H9 (cell line): ENCODE measurements around the gene ADGRD1. TPM values are rescaled to one million over a fixed set of nuclear protein-coding genes. Genes with fewer than 3 reads are reported as not detected.

ENCODE experiments used
- DNase-seq: peaks from one replicate; pipeline ENCODE4 v3.0.0-alpha.2; 2017
- H2AFZ ChIP-seq: one replicate; pipeline ENCODE4 v1.6.1; 2013; ENCODE audit warnings: mild to moderate bottlenecking, low read length, control low read depth, moderate library complexity
- H2AK5ac ChIP-seq: 2 replicates; pipeline ENCODE4 v1.6.1; 2013; ENCODE audit warnings: low read length, control low read depth, mixed read lengths; ENCODE audit not compliant: insufficient read length
- H2BK120ac ChIP-seq: one replicate; pipeline ENCODE4 v1.6.1; 2013; ENCODE audit warnings: low read depth, mild to moderate bottlenecking, low read length, control low read depth, inconsistent platforms; ENCODE audit not compliant: poor library complexity, severe bottlenecking
- H2BK12ac ChIP-seq: 2 replicates; pipeline ENCODE4 v1.6.1; 2013; ENCODE audit warnings: low read length, control low read depth, mixed read lengths, low read depth; ENCODE audit not compliant: insufficient read length
- H2BK15ac ChIP-seq: 2 replicates; pipeline ENCODE4 v1.6.1; 2013; ENCODE audit warnings: low read depth, low read length, control low read depth
- H2BK20ac ChIP-seq: one replicate; pipeline ENCODE4 v1.6.1; 2013; ENCODE audit warnings: low read depth, mild to moderate bottlenecking, low read length, control low read depth, inconsistent platforms; ENCODE audit not compliant: poor library complexity, severe bottlenecking
- H2BK5ac ChIP-seq: 2 replicates; pipeline ENCODE4 v1.6.1; 2013; ENCODE audit warnings: low read length, control low read depth, mixed read lengths; ENCODE audit not compliant: insufficient read length
- H3K14ac ChIP-seq: 2 replicates; pipeline ENCODE4 v1.6.1; 2013; ENCODE audit warnings: low read length, control low read depth; ENCODE audit not compliant: insufficient read depth
- H3K18ac ChIP-seq: 2 replicates; pipeline ENCODE4 v1.6.1; 2013; ENCODE audit warnings: low read depth, mild to moderate bottlenecking, mixed read lengths, low read length, control low read depth; ENCODE audit not compliant: insufficient read length
- H3K23ac ChIP-seq: 2 replicates; pipeline ENCODE4 v1.6.1; 2013; ENCODE audit warnings: low read length, control low read depth, mixed read lengths, low read depth; ENCODE audit not compliant: insufficient read length
- H3K23me2 ChIP-seq: 2 replicates; pipeline ENCODE4 v1.6.1; 2013; ENCODE audit warnings: low read depth, mild to moderate bottlenecking, mixed read lengths, low read length, control low read depth; ENCODE audit not compliant: insufficient read length, poor library complexity, severe bottlenecking
- H3K27ac ChIP-seq: 2 replicates; pipeline ENCODE4 v1.5.1; 2013; ENCODE audit warnings: low read length, control low read depth, mixed read lengths, low read depth; ENCODE audit not compliant: insufficient read length
- H3K27me3 ChIP-seq: 2 replicates; pipeline ENCODE4 v1.6.1; 2013; ENCODE audit warnings: low read length, control low read depth, inconsistent platforms; ENCODE audit not compliant: insufficient read depth
- H3K4ac ChIP-seq: 2 replicates; pipeline ENCODE4 v1.6.1; 2013; ENCODE audit warnings: low read depth, mild to moderate bottlenecking, control low read depth, inconsistent platforms, low read length, moderate library complexity
- H3K4me1 ChIP-seq: 2 replicates; pipeline ENCODE4 v1.6.1; 2013; ENCODE audit warnings: low read length, control low read depth, inconsistent platforms; ENCODE audit not compliant: insufficient read depth
- H3K4me2 ChIP-seq: 2 replicates; pipeline ENCODE4 v1.6.1; 2013; ENCODE audit warnings: low read length, control low read depth, mixed read lengths; ENCODE audit not compliant: insufficient read length, insufficient read depth
- H3K56ac ChIP-seq: 2 replicates; pipeline ENCODE4 v1.6.1; 2013; ENCODE audit warnings: low read depth, mild to moderate bottlenecking, mixed read lengths, low read length, control low read depth; ENCODE audit not compliant: insufficient read length
- H3K79me1 ChIP-seq: 2 replicates; pipeline ENCODE4 v1.6.1; 2013; ENCODE audit warnings: low read depth, mild to moderate bottlenecking, moderate library complexity, low read length, control low read depth, inconsistent platforms; ENCODE audit not compliant: insufficient read depth, poor library complexity, severe bottlenecking
- H3K79me2 ChIP-seq: 2 replicates; pipeline ENCODE4 v1.6.1; 2013; ENCODE audit warnings: low read length, control low read depth, inconsistent platforms; ENCODE audit not compliant: insufficient read depth
- H3K9ac ChIP-seq: 2 replicates; pipeline ENCODE4 v1.6.1; 2013; ENCODE audit warnings: low read length, control low read depth, mixed read lengths; ENCODE audit not compliant: insufficient read length; ENCODE audit errors: extremely low read depth
- H3K9me3 ChIP-seq: one replicate; pipeline ENCODE4 v1.6.1; 2013; ENCODE audit warnings: low read depth, low read length, inconsistent platforms; ENCODE audit not compliant: control insufficient read depth
- H3T11ph ChIP-seq: one replicate; pipeline ENCODE4 v1.6.1; 2013; ENCODE audit warnings: mild to moderate bottlenecking, low read length, control low read depth, inconsistent platforms
- H4K20me1 ChIP-seq: one replicate; pipeline ENCODE4 v1.6.1; 2013; ENCODE audit not compliant: control insufficient read depth, insufficient read length, insufficient read depth
- H4K5ac ChIP-seq: 2 replicates; pipeline ENCODE4 v1.6.1; 2013; ENCODE audit warnings: low read depth, mild to moderate bottlenecking, mixed read lengths, low read length, control low read depth; ENCODE audit not compliant: insufficient read length
- H4K8ac ChIP-seq: replicated peaks from 2 replicates; pipeline ENCODE4 v1.6.1; 2013; ENCODE audit warnings: low read length, control low read depth, mixed read lengths, low read depth; ENCODE audit not compliant: insufficient read length
- H4K91ac ChIP-seq: 2 replicates; pipeline ENCODE4 v1.6.1; 2013; ENCODE audit warnings: low read depth, mild to moderate bottlenecking, moderate library complexity, mixed read lengths, low read length, control low read depth; ENCODE audit not compliant: insufficient read length
- H3K27ac Mint-ChIP-seq, 3 experiments: 2 replicates in 2 of 3; 3 replicates in 1 of 3; pipeline ENCODE4 v1.8.0; 2020 to 2021; ENCODE audit warnings: mixed read lengths in 3 of 3, mild to moderate bottlenecking in 1 of 3, moderate library complexity in 1 of 3
- H3K27me3 Mint-ChIP-seq: 2 replicates; pipeline ENCODE4 v1.8.0; 2021; ENCODE audit warnings: low read depth, mild to moderate bottlenecking, moderate library complexity, mixed read lengths
- H3K36me3 Mint-ChIP-seq, 3 experiments: 2 replicates in 2 of 3; 3 replicates in 1 of 3; pipeline ENCODE4 v1.8.0; 2020 to 2021; ENCODE audit warnings: low read depth in 3 of 3, mixed read lengths in 3 of 3; ENCODE audit not compliant: insufficient read depth in 1 of 3
- H3K4me1 Mint-ChIP-seq, 2 experiments: 2 replicates each; pipeline ENCODE4 v1.8.0; 2020; ENCODE audit warnings: mixed read lengths in 2 of 2
- H3K4me3 Mint-ChIP-seq, 2 experiments: 2 replicates in 1 of 2; 3 replicates in 1 of 2; pipeline ENCODE4 v1.8.0; 2020 to 2021; ENCODE audit warnings: mild to moderate bottlenecking in 2 of 2, mixed read lengths in 2 of 2, moderate library complexity in 1 of 2
- H3K9me3 Mint-ChIP-seq, 2 experiments: 2 replicates in 1 of 2; 3 replicates in 1 of 2; pipeline ENCODE4 v1.8.0; 2020; ENCODE audit warnings: mild to moderate bottlenecking in 2 of 2, mixed read lengths in 2 of 2, moderate library complexity in 1 of 2
- CTCF ChIP-seq: fragments of 200-600 bp; sonication (generic); conservative IDR thresholded peaks from 3 replicates; pipeline ENCODE4 v1.8.0; 2021; ENCODE audit warnings: antibody characterized with exemption, mild to moderate bottlenecking
- WGBS: extraction: QIAGEN DNeasy Blood & Tissue Kit; methylation state at CpG from one replicate; pipeline ENCODE4 v1.1.7; 2013; ENCODE audit warnings: missing lambda C conversion rate, low lambda C conversion rate, mixed read lengths; ENCODE audit not compliant: insufficient read length; ENCODE audit errors: extremely low coverage; 5-methylcytosine and 5-hydroxymethylcytosine counted together
- total RNA-seq: library from RNA; stranded (reverse); gene quantifications from 2 replicates; pipeline ENCODE4 v1.2.1, GENCODE V29; 2021

ADGRD1 gene
- total RNA-seq, 1 experiment from 2014 or later, result 0.52 TPM

DNA sequence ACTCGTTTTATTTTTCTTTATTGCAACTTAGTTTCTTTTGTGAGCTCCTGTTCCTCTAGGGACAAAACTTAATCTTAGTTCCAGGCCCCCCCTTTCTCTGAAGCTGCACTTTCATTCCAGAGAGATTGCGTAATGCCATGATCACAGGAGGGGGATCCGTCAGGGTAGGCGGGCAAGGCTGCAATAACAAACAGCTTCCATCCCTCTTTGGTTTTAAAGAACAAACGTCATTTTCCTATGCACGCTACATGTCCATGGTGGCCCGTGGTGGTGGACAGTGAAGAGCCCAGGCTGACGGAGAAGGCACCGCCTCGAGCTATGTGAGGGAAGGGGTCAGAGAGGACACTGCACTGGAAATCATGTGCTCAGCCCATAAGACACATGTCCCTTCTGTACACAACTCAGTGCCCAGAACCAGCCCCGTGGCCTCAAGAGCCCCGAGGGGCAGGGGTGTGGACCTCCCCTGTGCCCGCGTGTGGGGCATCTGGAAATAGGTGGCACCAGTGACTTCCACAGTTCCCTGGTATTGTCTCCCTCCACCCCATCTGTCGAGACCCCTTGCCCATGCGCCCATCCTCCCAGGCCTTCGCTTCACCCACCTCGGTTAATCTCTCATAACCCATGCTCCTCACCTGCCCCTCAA, 161.4 kb downstream of the ADGRD1 start:
- no peak overlapping the region for H2BK20ac ChIP-seq
- H3K79me2 ChIP-seq, result no peaks in the 10 kb centered on the region
- no peak overlapping the region for H3T11ph ChIP-seq
- peaks cover 20% of the 10 kb centered on the region for H3K27me3 Mint-ChIP-seq
- no peak overlapping the region for H2AK5ac ChIP-seq
- no peak for DNase-seq
- no peak overlapping the region for H3K4ac ChIP-seq
- no peak overlapping the region for H3K18ac ChIP-seq
- H3K14ac ChIP-seq, result no peak overlapping the region
- no peak overlapping the region for H3K4me2 ChIP-seq
- H3K27ac Mint-ChIP-seq, result no peak overlapping the region
- no peaks in the 10 kb centered on the region for H3K9me3 Mint-ChIP-seq
- no peak for TF ChIP-seq CTCF
- H3K4me3 Mint-ChIP-seq, result no peak overlapping the region
- no peak overlapping the region for H3K56ac ChIP-seq
- no peak overlapping the region for H2BK15ac ChIP-seq
- H3K27me3 ChIP-seq, result no peaks in the 10 kb centered on the region
- H3K4me1 ChIP-seq, result no peaks in the 10 kb centered on the region
- H3K9ac ChIP-seq, result no peak overlapping the region
- H2BK120ac ChIP-seq, result no peak overlapping the region
- no peak overlapping the region for H4K5ac ChIP-seq
- H3K9me3 ChIP-seq, result no peaks in the 10 kb centered on the region
- no peak overlapping the region for H2BK5ac ChIP-seq
- H3K23me2 ChIP-seq, result no peaks in the 10 kb centered on the region
- no peak overlapping the region for H2BK12ac ChIP-seq
- H3K36me3 Mint-ChIP-seq, result no peaks in the 10 kb centered on the region
- no peak overlapping the region for H3K23ac ChIP-seq
- no peak overlapping the region for H4K8ac ChIP-seq
- H3K79me1 ChIP-seq, result no peaks in the 10 kb centered on the region
- H3K27ac ChIP-seq, result no peak overlapping the region
- H4K20me1 ChIP-seq, result no peaks in the 10 kb centered on the region
- H2AFZ ChIP-seq, result no peak overlapping the region
- no peak overlapping the region for H4K91ac ChIP-seq
- WGBS, result no CpG with 5 or more reads among the region's 18 CpGs
- peaks cover 10 to 14% of the 10 kb centered on the region in 2 experiments for H3K4me1 Mint-ChIP-seq
